ENCODE measurements around the gene SLC26A1.
"Not testable (repeated sequence)": the region's sequence is repeated elsewhere in the genome, so short reads cannot be mapped to it uniquely, and the experiment has no call there.

The SLC26A1 gene

DNA sequence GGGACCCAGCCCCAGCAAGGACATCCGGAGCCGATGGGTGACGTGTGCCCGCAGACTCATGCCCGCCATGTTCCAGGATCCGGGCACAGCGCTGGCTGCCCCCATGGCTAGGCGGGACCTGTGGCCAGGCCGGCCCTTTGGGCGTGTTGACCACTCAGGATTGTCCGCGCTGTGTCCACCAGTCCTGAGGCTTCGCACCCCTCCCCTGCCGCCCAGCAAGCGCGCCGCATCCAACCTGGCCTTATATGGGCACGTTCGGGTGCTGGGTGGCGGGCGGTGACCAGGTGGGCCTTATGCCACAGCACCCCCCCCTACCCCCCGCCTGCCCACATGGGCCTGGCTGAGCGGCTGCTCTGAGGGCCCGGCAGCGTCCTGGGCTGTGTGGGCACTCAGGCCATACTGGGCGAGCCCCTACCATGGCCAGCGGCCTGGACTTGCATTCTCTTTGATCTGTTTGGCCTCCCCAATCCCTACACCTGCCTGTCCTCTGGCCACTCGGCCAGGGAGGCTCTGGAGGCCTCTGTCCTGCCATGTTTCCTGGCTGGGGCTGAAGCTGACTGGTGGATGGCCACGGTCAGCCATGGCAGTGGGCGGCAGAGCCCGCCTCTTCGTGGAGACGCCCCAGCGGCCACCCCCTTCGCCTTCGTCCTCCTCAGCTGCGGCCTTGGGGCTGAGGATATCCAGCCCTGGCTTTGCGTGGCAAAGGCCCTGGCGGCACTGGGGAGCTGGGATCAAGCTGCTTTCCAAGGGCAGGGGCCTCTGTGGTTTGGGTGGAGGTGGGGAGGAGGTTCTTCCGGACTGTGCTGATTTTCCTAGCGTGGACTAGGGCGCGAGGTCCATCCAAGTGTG is 20.2 kb upstream of the SLC26A1 start:
- DNase-seq (ENCODE audit: low read depth) = no peak

DNA sequence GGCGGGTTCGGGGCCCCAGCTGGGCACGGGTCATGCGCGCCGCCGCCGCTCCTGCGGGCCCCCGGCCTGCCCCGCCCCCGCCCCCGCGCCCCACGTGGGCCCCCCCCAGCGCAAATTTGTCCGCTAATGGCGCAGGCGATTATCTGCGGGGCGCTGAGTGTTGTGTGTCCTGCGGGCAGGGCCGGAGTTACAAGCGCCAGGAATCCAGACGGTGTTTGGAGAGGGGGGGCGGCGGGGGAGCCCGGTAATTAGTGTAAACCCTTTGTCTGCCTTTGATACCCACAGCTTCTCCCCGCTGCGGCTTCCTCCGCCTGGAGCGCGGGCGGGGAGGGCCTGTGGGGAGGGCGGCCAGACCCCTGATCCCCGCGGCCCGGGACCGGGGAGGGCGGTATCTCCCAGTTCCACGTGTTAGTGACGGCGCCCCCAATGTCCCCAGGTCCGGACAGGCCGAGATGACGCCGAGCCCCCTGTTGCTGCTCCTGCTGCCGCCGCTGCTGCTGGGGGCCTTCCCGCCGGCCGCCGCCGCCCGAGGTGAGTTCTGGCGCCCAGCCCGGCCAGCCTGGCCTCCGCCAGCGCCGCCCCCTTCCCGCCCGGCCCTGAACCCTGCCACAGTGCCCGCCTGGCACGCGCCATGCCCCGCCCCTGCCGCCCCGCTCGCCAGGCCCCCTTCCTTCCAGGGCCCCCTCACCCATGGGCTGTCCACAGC is 19.0 kb upstream of the SLC26A1 start:
- DNase-seq (ENCODE audit: low read depth) = no peak

DNA sequence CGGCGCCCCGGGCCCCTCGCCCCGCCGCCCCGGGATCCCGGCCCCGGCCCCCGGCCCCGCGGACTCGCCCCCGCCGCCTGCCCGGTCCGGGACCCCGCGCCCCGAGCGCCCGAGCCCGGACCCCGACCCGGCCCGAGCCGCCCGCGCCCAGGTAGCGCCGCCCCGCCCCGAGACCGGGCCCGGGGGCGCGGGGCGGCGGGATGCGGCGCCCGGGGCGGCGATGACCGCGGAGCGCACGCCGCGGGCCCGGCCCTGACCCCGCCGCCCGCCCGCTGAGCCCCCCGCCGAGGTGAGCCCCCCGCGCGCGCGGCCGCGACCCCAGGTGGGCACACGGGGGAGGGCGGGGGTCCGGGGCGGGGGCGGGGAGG is 18.4 kb upstream of the SLC26A1 start:
- DNase-seq (ENCODE audit: low read depth) = no peak

DNA sequence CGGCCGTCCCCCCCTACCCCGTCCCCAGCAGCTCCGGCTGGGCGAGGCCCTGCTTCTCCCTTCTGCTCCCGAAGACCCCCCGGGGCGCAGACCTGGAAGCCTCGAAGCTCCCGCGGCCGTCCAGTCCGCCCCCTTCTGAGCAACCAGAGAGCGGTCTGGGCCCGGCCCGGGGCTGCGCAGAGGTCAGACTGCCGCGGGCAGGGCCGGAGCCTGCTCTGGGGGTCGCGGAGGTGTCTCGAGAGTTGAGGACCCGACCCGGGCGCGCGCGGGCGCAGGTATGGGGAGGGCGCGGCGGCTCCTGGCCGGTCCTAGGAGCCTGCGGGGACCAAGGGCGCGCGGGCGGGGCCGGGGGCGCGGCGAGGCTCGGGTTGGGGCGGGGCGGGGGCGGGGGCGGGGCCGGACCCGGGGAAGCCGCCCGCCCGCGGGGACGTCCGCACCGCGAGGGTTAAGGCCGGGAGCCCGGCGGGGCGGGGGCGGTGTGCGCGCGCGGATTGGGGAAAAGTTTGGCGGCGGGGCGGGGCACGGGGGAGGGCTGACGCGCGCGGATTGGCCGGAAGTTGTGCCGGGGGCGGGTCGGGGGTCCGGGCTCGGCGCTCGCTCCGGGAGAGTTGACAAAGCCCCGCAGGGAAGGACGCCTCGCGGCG is 17.9 kb upstream of the SLC26A1 start, which contains the start of gene FGFRL1:
FGFRL1 (plus strand) TSS at position 605 of the 644 bp plus-strand sequence. CDS start 860 bp downstream, outside the sequence.
- no peak for DNase-seq (ENCODE audit: low read depth)

DNA sequence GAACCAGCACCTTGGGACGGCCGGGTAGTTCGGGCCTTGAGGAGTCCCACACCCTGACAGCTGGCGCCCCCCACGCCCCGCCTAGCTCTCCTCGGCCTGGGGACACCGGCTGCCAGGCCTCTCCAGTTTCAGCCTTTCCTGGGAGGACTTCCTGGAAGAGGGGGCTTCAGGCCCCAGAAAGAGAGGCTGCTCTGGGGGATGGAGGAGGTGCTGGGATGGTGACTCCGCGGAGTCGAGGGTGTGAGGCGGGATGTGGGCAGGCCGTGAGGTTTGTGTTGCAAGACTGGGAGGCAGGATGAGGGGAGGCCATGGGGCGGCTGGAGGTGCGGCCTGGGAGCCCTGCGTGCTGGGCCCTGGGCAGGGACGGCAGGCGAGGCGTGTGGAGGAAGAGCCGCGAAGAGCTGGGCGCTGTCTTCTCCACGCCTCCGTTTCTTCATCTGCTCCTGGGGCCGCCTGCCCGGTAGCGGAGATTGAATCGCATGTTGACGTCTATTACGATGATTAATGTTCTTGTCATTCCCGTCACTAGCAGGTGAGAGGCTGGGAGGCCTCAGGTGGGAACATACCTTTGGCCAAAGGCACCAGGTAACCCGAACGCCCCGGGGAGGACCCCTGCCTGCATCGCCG is 17.3 kb upstream of the SLC26A1 start:
- DNase-seq (ENCODE audit: low read depth) = no peak

DNA sequence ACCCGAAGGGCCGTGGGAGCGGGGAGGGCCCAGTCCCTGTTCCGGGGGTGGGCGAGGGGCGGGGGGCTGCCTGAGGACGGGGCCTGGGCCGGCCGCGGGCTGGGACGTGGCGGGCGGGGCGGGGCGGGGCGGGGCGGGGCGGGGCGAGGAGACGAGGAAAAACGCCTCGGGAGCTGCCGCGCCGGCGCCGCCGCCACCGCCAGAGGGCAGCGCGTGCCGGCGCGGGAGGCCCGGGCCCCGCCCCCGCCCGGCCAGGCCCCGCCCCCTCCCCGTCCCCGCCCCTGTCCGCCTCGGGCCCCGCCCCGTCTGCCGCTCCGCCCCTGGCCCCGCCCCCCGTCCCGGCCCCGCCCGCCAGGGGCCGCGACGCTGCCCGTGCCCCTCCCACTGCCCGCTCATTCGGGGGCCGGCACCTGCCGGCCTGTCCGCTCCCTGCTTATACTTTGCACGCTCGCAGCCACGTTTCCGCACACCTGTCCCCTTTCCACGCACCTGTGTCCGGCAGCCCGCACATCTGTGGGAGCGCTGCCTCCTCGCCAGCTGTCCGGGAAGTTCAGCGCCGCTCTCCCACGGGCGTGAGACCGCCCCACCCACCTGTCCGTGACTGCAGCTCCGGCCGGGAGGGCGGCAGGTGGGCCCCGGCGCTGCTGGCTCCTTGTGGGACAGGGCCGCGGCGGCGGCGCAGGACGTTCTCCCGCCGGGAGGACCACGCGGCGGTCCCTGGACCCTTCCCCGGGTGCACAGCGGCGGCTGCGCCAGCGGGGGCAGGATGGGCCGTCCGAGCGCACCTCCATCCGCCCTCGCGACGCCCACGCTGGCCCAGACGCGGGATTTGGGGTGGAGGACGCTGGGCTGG is 16.6 kb upstream of the SLC26A1 start:
- no peak for DNase-seq (ENCODE audit: low read depth)

DNA sequence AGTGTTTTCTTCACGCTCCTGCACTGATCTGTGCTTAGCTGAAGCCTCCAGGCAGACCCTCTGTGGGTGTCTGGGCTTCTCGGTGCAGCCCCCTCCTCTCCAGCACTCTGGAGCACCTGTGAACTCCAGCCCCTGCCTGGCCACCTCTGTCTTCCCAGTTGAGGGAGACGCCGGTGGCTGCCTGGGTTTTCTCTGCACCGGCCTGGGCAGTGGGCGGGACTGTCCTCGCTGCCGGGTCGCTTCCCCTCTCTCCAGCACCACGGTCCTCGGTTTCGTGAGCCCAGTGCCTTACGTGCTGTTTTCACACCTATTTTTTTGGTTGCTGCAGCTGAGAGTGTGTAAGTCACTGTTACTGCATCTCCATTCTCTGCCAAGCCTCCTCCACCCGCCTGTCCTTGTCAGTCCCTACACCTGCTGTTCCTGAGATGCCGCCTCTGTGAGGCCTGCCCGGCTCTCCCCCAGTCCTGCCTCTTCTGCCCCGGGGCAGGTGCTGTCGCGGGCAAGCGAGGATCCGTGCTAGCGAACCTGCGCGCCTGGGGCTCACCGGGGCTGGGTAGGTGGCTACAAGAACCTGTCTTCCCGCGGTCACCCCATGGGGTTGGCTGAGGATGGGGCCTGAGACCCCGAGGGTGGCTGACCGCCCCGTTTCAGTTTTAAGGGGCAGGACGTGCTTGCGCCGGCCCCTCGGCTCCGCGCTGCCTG is 15.8 kb upstream of the SLC26A1 start:
- no peak for DNase-seq (ENCODE audit: low read depth)

DNA sequence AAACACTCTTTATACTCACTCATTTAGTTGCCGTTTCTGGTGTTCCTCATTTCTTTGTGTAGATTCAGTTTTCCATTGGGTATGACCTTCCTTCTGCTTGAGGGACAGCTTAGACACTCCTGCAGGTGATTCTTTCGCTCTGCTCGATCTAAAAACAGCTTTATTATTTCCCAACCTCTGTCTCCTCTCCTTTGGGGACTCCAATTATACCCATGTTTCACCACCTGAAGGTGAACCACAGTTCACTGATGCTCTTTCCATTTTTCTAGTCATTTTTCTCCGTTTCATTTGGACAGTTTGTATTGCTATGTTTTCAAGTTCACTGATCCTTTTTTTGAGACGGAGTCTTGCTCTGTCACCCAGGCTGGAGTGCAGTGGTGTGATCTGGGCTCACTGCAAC is 13.7 kb upstream of the SLC26A1 start:
- DNase-seq (ENCODE audit: low read depth) = no peak

DNA sequence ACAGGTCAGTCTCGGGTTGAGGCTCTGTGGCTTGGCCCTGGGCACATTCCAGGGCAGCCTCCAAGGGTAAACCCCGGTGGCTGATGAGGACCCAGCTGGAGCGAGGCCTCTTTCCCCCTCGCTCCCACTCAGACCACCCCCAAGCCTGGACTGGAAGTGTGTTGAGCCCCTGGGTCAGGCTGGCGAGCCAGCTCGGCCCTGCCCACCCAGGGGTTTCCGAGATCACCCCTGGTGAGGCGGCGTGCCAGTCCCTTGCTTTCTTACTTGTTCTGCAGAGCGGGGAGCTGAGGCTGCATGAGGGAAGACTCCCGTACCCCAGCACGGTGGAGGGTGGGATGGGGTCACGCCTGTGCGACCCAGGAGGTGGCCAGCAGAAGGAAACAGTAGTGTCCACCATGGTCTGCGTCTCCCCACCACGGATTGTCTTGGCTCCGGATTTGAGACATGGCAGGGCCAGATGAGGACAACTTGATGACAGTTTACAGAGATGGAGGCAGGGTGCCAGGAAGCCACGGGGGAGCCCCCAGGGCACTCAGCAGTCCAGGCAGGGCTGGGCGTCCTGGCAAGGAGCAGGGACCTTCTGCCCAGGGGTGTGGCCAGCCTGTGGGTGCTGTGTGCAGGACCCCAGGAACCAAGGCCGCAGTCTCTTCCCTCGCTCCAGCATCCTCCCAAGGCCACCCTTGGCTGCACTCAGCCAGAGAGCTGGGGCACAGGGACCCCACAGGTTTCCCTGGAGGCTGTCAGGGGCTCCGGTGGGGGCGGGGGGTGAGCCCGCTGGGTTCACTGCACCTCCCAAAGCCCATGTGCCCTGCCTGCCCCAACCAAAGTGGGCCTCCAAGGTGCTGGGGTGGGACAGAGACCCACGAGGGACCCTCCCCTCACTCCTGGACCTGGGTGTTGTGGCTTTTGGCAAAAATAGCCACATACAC is 11.6 kb upstream of the SLC26A1 start:
- DNase-seq (ENCODE audit: low read depth) = no peak

DNA sequence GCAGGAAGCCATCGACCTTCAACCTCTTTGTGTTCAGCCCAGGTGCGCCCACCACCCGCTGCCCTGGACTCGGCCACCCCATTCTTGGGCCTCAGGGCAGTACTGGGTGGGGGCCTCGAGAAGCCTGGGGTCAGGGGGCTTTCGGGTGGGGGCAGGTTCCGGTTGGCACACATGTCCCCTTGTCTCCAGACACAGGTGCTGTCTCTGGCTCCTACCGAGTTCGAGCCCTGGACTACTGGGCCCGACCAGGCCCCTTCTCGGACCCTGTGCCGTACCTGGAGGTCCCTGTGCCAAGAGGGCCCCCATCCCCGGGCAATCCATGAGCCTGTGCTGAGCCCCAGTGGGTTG is 10.8 kb upstream of the SLC26A1 start:
- no peak for DNase-seq (ENCODE audit: low read depth)

DNA sequence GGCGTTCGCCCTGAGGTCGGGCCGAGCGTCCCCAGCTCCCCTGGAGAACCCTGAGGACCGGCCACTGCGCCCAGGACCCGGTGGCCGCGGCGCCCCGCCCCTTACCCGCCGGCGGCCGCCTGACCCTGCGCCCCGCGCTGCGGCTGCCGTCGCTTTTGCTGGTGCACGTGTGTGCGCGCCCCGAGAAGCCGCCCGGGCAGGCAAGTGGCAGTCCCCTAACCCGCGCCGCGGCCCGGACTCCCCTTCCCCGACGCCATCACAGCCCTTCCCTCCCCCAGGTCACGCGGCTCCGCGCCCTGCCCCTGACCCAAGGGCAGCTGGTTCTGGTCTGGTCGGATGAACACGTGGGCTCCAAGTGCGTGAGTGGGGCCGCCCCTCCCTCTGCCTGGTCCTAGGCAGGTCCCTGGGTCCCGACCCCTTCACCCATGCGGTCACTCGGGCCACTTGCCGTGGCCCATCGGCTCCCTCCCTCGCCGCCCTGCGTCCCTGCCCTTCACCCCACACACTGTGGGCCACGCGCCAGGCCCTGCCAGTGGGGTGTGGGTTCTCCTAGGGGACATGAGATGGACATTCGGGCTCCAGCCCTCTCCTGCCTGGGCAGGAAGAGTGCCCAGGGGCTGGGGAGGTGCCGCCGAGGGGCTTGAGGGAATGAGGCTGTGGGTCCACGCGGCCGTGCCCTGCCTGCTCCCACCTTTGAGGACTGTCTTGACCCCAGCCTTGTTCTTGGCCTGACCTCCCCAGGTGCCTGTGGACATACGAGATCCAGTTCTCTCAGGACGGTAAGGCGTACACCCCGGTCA is 10.3 kb upstream of the SLC26A1 start:
- no peak for DNase-seq (ENCODE audit: low read depth)

DNA sequence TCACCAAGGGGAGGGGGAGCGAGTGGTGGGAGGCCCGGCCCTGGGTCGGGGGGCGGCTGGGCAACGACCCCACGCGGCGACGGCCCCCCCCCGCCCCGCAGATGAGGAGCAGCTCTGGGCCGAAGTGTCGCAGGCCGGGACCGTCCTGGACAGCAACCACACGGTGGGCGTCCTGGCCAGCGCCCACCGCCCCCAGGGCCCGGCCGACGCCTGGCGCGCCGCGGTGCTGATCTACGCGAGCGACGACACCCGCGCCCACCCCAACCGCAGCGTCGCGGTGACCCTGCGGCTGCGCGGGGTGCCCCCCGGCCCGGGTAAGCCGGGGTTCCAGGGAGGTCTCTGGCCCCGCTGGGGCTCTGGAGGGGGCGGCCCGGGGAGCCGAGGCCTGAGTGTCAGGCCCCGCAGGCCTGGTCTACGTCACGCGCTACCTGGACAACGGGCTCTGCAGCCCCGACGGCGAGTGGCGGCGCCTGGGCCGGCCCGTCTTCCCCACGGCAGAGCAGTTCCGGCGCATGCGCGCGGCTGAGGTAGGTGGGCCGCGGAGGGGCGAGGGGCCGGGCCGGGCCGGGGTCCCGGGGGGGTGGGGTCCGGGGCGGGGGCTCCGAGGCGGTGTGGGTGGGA is 9.5 kb upstream of the SLC26A1 start:
- no peak for DNase-seq (ENCODE audit: low read depth)

DNA sequence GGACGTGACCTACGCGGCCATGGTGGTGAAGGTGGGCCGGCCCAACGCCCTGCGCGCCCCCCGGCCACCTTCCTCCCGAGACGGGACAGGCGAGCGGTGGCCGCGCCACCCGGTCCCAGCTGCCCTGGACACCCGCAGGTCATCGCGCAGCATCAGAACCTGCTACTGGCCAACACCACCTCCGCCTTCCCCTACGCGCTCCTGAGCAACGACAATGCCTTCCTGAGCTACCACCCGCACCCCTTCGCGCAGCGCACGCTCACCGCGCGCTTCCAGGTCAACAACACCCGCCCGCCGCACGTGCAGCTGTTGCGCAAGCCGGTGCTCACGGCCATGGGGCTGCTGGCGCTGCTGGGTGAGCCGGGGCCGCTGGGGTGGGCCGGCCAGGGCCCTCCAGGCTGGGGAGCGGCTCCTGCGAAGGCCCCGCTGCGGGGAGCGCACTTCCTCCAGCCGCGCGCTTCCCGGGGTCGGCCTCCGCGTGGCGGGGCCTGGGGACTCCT is 9.0 kb upstream of the SLC26A1 start:
- no peak for DNase-seq (ENCODE audit: low read depth)

DNA sequence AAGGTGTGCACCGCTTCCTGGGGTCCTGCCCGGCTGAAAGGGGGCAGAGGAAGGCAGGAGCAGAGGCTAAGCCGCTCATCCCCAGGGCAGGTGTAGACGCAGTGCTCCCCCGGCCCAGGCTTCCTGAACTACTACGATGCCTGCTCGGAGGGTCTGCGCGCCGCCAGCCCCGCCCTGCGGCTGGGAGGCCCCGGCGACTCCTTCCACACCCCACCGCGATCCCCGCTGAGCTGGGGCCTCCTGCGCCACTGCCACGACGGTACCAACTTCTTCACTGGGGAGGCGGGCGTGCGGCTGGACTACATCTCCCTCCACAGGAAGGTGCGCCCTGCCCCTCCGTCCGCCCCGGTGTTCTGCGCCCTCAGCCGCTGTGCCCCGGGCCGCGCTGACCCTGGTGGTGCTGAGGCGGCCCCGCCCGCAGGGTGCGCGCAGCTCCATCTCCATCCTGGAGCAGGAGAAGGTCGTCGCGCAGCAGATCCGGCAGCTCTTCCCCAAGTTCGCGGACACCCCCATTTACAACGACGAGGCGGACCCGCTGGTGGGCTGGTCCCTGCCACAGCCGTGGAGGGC is 8.4 kb upstream of the SLC26A1 start:
- no peak for DNase-seq (ENCODE audit: low read depth)

DNA sequence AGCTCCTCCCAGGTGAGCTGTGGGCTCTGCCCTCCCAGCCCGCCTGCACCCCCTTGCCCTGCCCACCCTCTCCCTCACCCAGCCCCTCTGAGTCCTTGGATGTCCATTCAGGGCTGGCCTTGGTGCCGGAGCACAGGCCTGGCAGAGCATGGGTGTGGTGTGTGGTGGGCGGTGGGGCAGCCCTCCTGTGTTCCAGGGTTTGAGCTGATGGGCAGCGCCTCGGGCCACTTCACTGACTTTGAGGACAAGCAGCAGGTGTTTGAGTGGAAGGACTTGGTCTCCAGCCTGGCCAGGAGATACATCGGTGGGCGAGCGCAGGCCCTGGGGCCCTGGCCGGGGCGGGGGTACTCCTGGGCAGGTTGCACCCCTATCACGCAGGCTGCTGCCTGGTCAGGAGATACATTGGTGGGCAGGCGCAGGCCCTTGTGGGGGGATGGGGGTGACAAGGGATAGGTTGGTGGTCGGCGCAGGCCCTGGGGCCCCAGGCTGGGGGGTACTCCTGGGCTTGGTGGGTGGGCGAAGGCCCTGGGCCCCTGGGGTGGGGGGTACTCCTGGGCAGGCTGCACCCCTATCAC is 7.6 kb upstream of the SLC26A1 start:
- DNase-seq (ENCODE audit: low read depth) = no peak

DNA sequence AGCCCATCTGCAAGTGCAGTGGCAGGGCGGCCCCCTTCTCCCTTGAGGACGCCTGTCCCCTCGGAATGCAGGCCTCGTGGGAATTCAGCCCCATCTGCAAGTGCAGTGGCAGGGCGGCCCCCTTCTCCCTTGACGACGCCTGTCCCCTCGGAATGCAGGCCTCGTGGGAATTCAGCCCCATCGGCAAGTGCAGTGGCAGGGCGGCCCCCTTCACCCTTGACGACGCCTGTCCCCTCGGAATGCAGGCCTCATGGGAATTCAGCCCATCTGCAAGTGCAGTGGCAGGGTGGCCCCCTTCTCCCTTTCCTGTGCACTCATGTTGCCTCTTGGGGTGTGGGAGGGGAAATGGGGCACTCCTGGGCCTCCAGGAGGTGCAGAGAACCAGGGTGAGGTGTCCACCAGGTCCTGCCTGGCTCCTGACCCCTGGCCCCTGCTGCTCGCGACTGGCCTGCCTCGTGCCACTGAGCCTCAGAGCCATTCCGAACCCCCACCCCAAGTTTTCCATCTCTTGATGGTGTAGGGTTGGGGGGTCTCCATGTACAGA is 6.8 kb upstream of the SLC26A1 start:
- DNase-seq (ENCODE audit: low read depth) = no peak

DNA sequence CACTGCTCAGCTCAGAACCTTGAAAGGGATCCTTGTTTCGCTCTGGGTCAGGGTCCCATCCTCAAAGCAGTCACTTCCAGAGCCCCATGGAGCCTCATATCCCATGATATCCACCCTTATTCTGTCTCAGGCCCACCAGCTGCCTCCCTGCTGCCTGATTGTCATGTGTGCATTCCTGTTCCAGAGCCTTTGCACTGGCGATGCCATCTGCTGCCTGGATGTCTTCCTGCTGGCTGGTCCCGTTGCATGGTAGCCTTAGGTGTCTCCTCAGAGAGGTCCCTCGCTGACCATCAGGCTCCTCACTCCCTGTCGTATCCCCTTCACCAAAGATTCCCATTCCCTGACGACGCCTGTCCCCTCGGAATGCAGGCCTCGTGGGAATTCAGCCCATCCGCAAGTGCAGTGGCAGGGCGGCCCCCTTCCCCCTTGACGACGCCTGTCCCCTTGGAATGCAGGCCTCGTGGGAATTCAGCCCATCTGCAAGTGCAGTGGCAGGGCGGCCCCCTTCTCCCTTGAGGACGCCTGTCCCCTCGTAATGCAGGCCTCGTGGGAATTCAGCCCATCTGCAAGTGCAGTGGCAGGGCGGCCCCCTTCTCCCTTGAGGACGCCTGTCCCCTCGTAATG is 6.1 kb upstream of the SLC26A1 start:
- not testable (repeated sequence) for DNase-seq (ENCODE audit: low read depth)

All from CMK (cell line).